ENCODE measurements around the gene ENOX1.

ENOX1 gene

DNA sequence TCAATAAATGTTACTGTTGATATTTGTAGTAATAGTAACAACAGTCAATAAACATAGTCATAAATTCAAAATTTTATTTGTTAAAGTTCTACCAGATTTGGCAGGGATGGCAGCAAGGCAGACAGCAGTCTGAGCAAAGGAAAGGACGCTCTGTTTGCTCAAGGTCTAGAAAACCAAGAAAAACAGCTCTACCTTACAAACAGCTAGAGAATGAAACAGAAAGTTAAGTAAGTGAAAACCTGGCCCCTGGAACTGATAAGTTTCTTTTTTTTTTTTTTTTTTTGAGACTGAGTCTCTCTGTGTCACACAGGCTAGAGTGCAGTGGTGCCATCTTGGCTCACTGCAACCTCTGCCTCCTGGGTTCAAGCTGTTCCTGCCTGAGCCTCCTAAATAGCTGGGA is 27.9 kb downstream of the ENOX1 start:
- no peak for TF ChIP-seq CTCF (conservative IDR thresholded peaks at IDR 0.05; ENCODE audit: control insufficient read depth, insufficient read depth, low read depth, low read length)
- H3K4me3 ChIP-seq (ENCODE audit: control insufficient read depth, low read depth, low read length), result no peak overlapping the region
- no peak for DNase-seq (ENCODE audit: low read depth)

GRCh38 chr13:43757266-43757665 is 29.5 kb downstream of the ENOX1 start:
- DNase-seq (ENCODE audit: low read depth), result peak; percentile 21
- H3K4me3 ChIP-seq (ENCODE audit: control insufficient read depth, low read depth, low read length), result no peak overlapping the region
- TF ChIP-seq CTCF (conservative IDR thresholded peaks at IDR 0.05; ENCODE audit: control insufficient read depth, insufficient read depth, low read depth, low read length), result no peak

GRCh38 chr13:43755844-43756243 is 30.9 kb downstream of the ENOX1 start:
- no peak for DNase-seq (ENCODE audit: low read depth)
- TF ChIP-seq CTCF (conservative IDR thresholded peaks at IDR 0.05; ENCODE audit: control insufficient read depth, insufficient read depth, low read depth, low read length), result no peak
- H3K4me3 ChIP-seq (ENCODE audit: control insufficient read depth, low read depth, low read length), result no peak overlapping the region

DNA sequence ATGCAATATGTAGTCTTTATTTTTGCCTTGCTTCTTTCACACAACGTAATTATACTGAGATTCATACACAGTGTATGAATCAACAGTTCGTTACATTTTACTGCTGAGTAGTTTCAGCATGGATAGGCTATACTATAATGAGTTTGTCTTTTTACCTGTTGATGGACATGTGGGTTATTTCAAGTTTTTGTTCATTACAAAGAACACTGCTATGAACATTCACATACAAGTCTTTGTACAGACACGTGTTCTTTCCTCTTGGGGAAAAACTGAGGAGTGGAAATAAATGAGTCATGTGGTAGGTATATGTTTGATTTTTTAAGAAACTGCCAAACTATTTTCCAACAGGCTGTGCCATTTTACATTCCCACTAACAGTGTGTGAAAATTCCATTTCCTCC is 35.1 kb downstream of the ENOX1 start:
- no peak overlapping the region for H3K4me3 ChIP-seq (ENCODE audit: control insufficient read depth, low read depth, low read length)
- DNase-seq (ENCODE audit: low read depth), result peak; percentile 22

DNA sequence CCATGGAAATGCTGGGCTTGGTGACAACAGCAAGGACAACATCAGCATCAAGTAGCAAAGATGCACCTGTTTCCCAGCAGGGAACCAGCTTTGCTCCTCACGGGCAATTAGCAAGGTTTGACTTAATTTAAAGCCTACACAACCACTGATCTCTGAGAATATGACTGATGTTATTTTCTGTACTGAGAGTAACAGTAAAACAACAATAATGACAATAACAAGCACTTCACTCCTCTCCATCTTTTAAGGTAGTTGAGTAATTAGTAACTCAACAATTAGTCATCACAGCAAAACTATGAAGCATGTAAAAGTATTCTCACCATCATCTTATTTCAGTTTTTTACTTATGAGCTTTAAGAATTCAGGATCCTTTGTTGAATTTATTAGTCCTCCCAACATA is 37.3 kb downstream of the ENOX1 start:
- TF ChIP-seq CTCF (conservative IDR thresholded peaks at IDR 0.05; ENCODE audit: control insufficient read depth, insufficient read depth, low read depth, low read length), result no peak
- no peak overlapping the region for H3K4me3 ChIP-seq (ENCODE audit: control insufficient read depth, low read depth, low read length)
- DNase-seq (ENCODE audit: low read depth), result no peak

More for the DNA sequence above, 35.1 kb downstream of the ENOX1 start:
- TF ChIP-seq CTCF (conservative IDR thresholded peaks at IDR 0.05; ENCODE audit: control insufficient read depth, insufficient read depth, low read depth, low read length), result no peak

- H3K4me3 ChIP-seq (ENCODE audit: control insufficient read depth, low read depth, low read length), result no peak overlapping the region
- TF ChIP-seq CTCF (conservative IDR thresholded peaks at IDR 0.05; ENCODE audit: control insufficient read depth, insufficient read depth, low read depth, low read length), result no peak
- peak; percentile 3 for DNase-seq (ENCODE audit: low read depth)
Observed at GRCh38 chr13:43744261-43745031, 42.3 kb downstream of the ENOX1 start.

All from fibroblast of mammary gland (primary cell).